Neural progenitor cell (in vitro differentiated cells): ENCODE results near the gene PSMB8. TPM values are rescaled to one million over a fixed set of nuclear protein-coding genes. Genes with fewer than 3 reads are reported as not detected.
"Not testable (repeated sequence)": the region's sequence is repeated elsewhere in the genome, so short reads cannot be mapped to it uniquely, and the experiment has no call there.

Experiments used
- DNase-seq: peaks from one replicate; pipeline ENCODE4 v3.0.0-alpha.2; 2016; ENCODE audit warnings: low spot score
- H2AFZ ChIP-seq: fragments of 200-600 bp; sonication (generic); replicated peaks from 2 replicates; pipeline ENCODE4 v1.6.1; 2016; ENCODE audit warnings: antibody characterized with exemption
- H3F3A ChIP-seq: fragments of 200-600 bp; sonication (generic); 2 replicates; pipeline ENCODE4 v1.6.1; 2016; ENCODE audit warnings: antibody characterized with exemption, low read depth
- H3K27ac ChIP-seq: fragments of 200-600 bp; sonication (generic); 2 replicates; pipeline ENCODE4 v1.5.1; 2016; ENCODE audit warnings: mild to moderate bottlenecking
- H3K27me3 ChIP-seq: fragments of 200-600 bp; sonication (generic); 2 replicates; pipeline ENCODE4 v1.6.1; 2016; ENCODE audit warnings: mild to moderate bottlenecking, moderate library complexity
- H3K36me3 ChIP-seq: fragments of 200-600 bp; sonication (generic); 2 replicates; pipeline ENCODE4 v1.5.1; 2016
- H3K4me1 ChIP-seq: fragments of 200-600 bp; sonication (generic); 2 replicates; pipeline ENCODE4 v1.6.1; 2016; ENCODE audit warnings: mixed run types
- H3K4me2 ChIP-seq: fragments of 200-600 bp; sonication (generic); 2 replicates; pipeline ENCODE4 v1.6.1; 2016
- H3K4me3 ChIP-seq: fragments of 200-600 bp; sonication (generic); 2 replicates; pipeline ENCODE4 v1.5.1; 2016
- H3K79me2 ChIP-seq: fragments of 200-600 bp; sonication (generic); 2 replicates; pipeline ENCODE4 v1.6.1; 2016; ENCODE audit warnings: low read depth
- H3K9ac ChIP-seq: fragments of 200-600 bp; sonication (generic); 2 replicates; pipeline ENCODE4 v1.6.1; 2016
- H3K9me3 ChIP-seq: fragments of 200-600 bp; sonication (generic); 2 replicates; pipeline ENCODE4 v1.5.1; 2016; ENCODE audit warnings: low read depth
- H4K20me1 ChIP-seq: fragments of 200-600 bp; sonication (generic); 2 replicates; pipeline ENCODE4 v1.6.1; 2016; ENCODE audit warnings: low read depth
- H3K27ac Mint-ChIP-seq: 3 replicates; pipeline ENCODE4 v1.8.0; 2021; ENCODE audit warnings: mixed read lengths
- H3K27me3 Mint-ChIP-seq: 2 replicates; pipeline ENCODE4 v1.8.0; 2022; ENCODE audit warnings: low read depth, mild to moderate bottlenecking, inconsistent platforms, moderate library complexity, mixed read lengths; ENCODE audit not compliant: insufficient read depth
- H3K36me3 Mint-ChIP-seq: 3 replicates; pipeline ENCODE4 v1.8.0; 2021; ENCODE audit warnings: mixed read lengths
- H3K4me1 Mint-ChIP-seq: 3 replicates; pipeline ENCODE4 v1.8.0; 2021; ENCODE audit warnings: mixed read lengths
- H3K4me3 Mint-ChIP-seq: 3 replicates; pipeline ENCODE4 v1.8.0; 2021; ENCODE audit warnings: mild to moderate bottlenecking, moderate library complexity, mixed read lengths
- H3K9me3 Mint-ChIP-seq: 3 replicates; pipeline ENCODE4 v1.8.0; 2020; ENCODE audit warnings: mixed read lengths
- EZH2 ChIP-seq: fragments of 200-600 bp; sonication (generic); IDR thresholded peaks from 2 replicates; pipeline ENCODE4 v1.6.1; 2017; ENCODE audit warnings: antibody characterized with exemption, mild to moderate bottlenecking, moderate library complexity
- EZH2phosphoT487 ChIP-seq: fragments of 200-600 bp; sonication (generic); IDR thresholded peaks from 2 replicates; pipeline ENCODE4 v1.6.1; 2017; ENCODE audit warnings: antibody characterized with exemption
- total RNA-seq: library from RNA; depleted of rRNA; stranded (reverse); fragments of >200 nt; gene quantifications from 2 replicates; pipeline ENCODE4 v1.2.3, GENCODE V29; 2015; ENCODE audit warnings: low replicate concordance
- TF ChIP-seq, protein P1 (sequence below): fragments of 200-600 bp; sonication (generic); IDR thresholded peaks from 2 replicates; pipeline ENCODE4 v1.5.1; 2017; ENCODE audit warnings: antibody characterized with exemption, mild to moderate bottlenecking

PSMB8 gene
- total RNA-seq, 1 donor from 2014 or later = 2.2 TPM

DNA sequence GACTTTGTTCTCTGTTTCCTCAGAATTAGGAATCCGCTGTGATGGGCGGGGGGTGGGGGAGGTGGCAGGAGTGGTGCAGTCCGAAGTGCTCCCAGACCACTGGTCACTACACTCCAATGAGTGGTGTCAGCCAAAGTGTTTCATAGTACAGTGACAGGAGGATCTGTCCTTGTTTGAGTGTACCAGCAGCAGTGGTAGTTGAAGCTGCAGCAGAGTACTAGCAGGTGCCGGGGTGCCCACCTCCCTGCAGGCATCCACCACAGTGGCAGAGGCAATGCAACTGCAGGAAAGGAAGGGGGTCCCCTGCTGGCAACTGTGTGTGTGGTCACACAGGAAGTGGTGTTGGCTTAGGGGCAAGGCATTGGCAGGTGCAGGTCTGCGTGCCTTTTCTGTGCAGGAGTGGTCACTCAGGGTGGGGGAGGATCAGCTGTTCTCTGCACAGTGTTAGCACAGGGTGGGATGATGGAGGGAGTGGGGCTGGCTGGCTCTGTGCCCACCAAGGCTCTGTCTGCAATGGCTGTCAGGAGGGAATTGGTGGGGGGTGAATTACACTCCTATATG is 36.7 kb downstream of the PSMB8 start:
- peak; percentile 10 for DNase-seq

GRCh38 chr6:32805404-32805803 is 38.4 kb downstream of the PSMB8 start:
- H3K9me3 ChIP-seq, H3K4me2 ChIP-seq, H2AFZ ChIP-seq, H3K27me3 Mint-ChIP-seq, H3K36me3 ChIP-seq, H3F3A ChIP-seq, DNase-seq, H3K79me2 ChIP-seq, H3K4me3 Mint-ChIP-seq, H3K9ac ChIP-seq, H3K4me3 ChIP-seq, H3K36me3 Mint-ChIP-seq, H3K27ac ChIP-seq, H3K4me1 ChIP-seq, H3K4me1 Mint-ChIP-seq, H4K20me1 ChIP-seq, H3K9me3 Mint-ChIP-seq, H3K27ac Mint-ChIP-seq: not testable (repeated sequence)
- peaks cover 47% of the 10 kb centered on the region for H3K27me3 ChIP-seq

More for the DNA sequence above, 36.7 kb downstream of the PSMB8 start:
- no peaks in the 10 kb centered on the region for H3K9me3 Mint-ChIP-seq
- H3K4me1 Mint-ChIP-seq = no peaks in the 10 kb centered on the region
- no peak overlapping the region for H3K27ac Mint-ChIP-seq
- Histone ChIP-seq H3F3A (no peaks in the 10 kb centered on the region), H3K27me3 (peaks cover 33% of the 10 kb centered on the region), H3K79me2 (no peaks in the 10 kb centered on the region), H4K20me1 (no peaks in the 10 kb centered on the region), H3K27ac (no peak overlapping the region), H3K4me1 (no peaks in the 10 kb centered on the region), H3K36me3 (no peaks in the 10 kb centered on the region), H3K9me3 (no peaks in the 10 kb centered on the region), H2AFZ (no peak overlapping the region), H3K4me3 (no peak overlapping the region), H3K9ac (no peak overlapping the region), H3K4me2 (no peak overlapping the region)
- peaks cover 5% of the 10 kb centered on the region for H3K27me3 Mint-ChIP-seq
- TF ChIP-seq, protein P1, sequence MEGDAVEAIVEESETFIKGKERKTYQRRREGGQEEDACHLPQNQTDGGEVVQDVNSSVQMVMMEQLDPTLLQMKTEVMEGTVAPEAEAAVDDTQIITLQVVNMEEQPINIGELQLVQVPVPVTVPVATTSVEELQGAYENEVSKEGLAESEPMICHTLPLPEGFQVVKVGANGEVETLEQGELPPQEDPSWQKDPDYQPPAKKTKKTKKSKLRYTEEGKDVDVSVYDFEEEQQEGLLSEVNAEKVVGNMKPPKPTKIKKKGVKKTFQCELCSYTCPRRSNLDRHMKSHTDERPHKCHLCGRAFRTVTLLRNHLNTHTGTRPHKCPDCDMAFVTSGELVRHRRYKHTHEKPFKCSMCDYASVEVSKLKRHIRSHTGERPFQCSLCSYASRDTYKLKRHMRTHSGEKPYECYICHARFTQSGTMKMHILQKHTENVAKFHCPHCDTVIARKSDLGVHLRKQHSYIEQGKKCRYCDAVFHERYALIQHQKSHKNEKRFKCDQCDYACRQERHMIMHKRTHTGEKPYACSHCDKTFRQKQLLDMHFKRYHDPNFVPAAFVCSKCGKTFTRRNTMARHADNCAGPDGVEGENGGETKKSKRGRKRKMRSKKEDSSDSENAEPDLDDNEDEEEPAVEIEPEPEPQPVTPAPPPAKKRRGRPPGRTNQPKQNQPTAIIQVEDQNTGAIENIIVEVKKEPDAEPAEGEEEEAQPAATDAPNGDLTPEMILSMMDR = peak; percentile 13
- no peak for TF ChIP-seq EZH2phosphoT487
- no peak overlapping the region for H3K4me3 Mint-ChIP-seq
- no peaks in the 10 kb centered on the region for H3K36me3 Mint-ChIP-seq

DNA sequence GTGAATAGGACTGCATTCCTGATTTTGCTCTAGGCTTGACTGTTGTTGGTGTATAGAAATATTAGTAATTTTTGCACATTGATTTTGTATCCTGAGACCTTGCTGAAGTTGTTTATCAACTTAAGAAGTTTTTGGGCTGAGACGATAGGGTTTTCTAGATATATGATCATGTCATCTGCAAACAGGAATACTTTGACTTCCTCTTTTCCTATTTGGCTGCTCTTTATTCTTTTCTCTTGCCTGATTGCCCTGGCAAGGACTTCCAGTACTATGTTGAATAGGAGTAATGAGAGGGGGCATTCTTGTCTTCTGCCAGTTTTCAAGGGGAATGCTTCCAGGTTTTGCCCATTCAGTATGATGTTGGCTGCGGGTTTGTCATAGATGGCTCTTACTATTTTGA is 40.4 kb downstream of the PSMB8 start:
- Histone ChIP-seq H3K4me2 (no peak overlapping the region), H3K36me3 (no peaks in the 10 kb centered on the region), H3K4me3 (no peak overlapping the region), H3K9ac (no peak overlapping the region), H3K9me3 (no peaks in the 10 kb centered on the region), H2AFZ (no peak overlapping the region), H3K79me2 (no peaks in the 10 kb centered on the region), H3F3A (no peaks in the 10 kb centered on the region), H4K20me1 (no peaks in the 10 kb centered on the region), H3K4me1 (no peaks in the 10 kb centered on the region), H3K27ac (no peak overlapping the region), H3K27me3 (peaks cover 50% of the 10 kb centered on the region)
- Mint-ChIP-seq H3K4me3 (no peak overlapping the region), H3K36me3 (no peaks in the 10 kb centered on the region), H3K9me3 (peaks cover 2% of the 10 kb centered on the region), H3K27ac (no peak overlapping the region), H3K27me3 (peaks cover 5% of the 10 kb centered on the region), H3K4me1 (no peaks in the 10 kb centered on the region)
- DNase-seq = no peak
- TF ChIP-seq, protein P1 = no peak
- no peak for TF ChIP-seq EZH2

DNA sequence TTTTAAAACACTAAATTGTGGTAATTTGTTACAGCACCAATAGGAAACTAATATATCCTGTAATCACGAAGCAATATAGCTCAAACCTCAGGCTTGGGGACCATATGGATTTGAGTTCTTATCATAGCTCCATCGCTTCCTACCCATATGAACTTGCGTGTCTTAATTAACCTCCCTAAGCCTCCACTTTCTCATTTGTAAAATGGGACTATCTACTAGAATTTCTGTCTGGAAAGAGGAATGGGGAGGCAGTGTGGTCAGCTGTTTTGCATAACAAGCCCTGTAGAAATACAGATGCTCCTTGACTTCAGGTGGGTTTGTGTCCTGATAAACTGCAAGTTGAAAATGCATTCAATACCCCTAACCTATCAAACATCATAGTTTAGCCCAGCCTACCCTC is 44.1 kb downstream of the PSMB8 start:
- no peak for TF ChIP-seq EZH2
- TF ChIP-seq, protein P1 = no peak
- TF ChIP-seq EZH2phosphoT487 = no peak

More for the DNA sequence above, 44.1 kb downstream of the PSMB8 start:
- H3K4me1 Mint-ChIP-seq = peaks cover 4% of the 10 kb centered on the region
- Histone ChIP-seq H3K27ac (no peak overlapping the region), H3K79me2 (no peaks in the 10 kb centered on the region), H3K9ac (no peak overlapping the region), H3K4me3 (no peak overlapping the region), H3K36me3 (no peaks in the 10 kb centered on the region), H3F3A (no peaks in the 10 kb centered on the region), H3K27me3 (peaks cover 52% of the 10 kb centered on the region), H3K4me1 (no peaks in the 10 kb centered on the region), H2AFZ (no peak overlapping the region), H4K20me1 (no peaks in the 10 kb centered on the region), H3K9me3 (no peaks in the 10 kb centered on the region), H3K4me2 (no peak overlapping the region)
- H3K9me3 Mint-ChIP-seq = peaks cover 2% of the 10 kb centered on the region
- no peak overlapping the region for H3K27ac Mint-ChIP-seq
- H3K27me3 Mint-ChIP-seq = peaks cover 7% of the 10 kb centered on the region
- no peak for DNase-seq
- no peaks in the 10 kb centered on the region for H3K36me3 Mint-ChIP-seq
- H3K4me3 Mint-ChIP-seq = no peak overlapping the region
